Measurements from ENCODE around the gene RHOT2. TPM values are rescaled to one million over a fixed set of nuclear protein-coding genes. Genes with fewer than 3 reads are reported as not detected.
A peak's percentile ranks its signal among the peaks of the same experiment; 100 is the strongest.

RHOT2 gene
- total and polyA plus RNA-seq, 9 of the 15 experiments (the other 6 are each of a cell fraction or from before 2014, with no cell fraction given): 5.0 to 373 (median 112) TPM

DNA sequence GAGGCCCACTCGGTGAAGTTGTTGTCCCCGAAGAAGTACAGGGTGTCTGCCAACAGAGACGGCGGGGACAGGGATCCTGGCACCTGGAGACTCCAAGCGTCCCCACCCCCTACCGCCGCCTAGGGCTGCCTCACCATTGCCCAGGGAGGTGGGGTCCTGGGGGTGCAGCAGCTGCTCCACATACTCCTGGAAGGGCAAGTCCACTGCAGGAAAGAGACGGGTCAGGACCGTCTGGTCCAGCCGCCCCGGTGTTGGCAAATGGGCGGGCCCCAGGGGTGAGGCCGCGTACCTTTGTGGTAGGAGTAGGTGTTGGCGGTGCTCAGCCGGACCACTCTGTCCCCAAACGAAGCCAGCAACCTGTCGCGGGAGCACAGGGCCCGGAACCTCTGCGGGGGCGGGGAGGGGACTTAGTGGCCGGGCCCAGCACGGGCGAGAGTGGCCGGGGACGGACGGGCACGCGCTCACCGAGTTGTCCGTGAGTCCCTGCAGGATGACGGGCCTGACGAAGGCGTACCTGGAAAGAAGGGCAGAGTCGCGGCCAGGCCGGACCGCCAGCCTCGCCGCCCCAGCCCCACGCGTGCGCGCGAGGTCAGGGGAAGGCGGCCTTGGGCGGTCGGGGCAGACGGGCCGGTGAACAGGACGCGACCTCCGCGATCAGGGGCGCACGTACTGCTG is 15.6 kb downstream of the RHOT2 start (continued):
- TF ChIP-seq JUNB (CRISPR knock-in tag; conservative IDR thresholded peaks at IDR 0.05) (no peak), SMARCB1 (IDR thresholded peaks at IDR 0.05; ENCODE audit: insufficient read length, low read depth) (no peak), BCOR (IDR thresholded peaks at IDR 0.05) (no peak), PRPF4 (IDR thresholded peaks at IDR 0.05; ENCODE audit: insufficient read depth, low read depth, low read length, poor library complexity, severe bottlenecking) (no peak), ZNF561 (CRISPR knock-in tag; conservative IDR thresholded peaks at IDR 0.05) (0 out of 2 replicates have a peak, but pooled peaks have one; percentile 18), AFF4 (CRISPR knock-in tag; IDR thresholded peaks at IDR 0.05) (no peak), SREBF1 (IDR thresholded peaks at IDR 0.05; ENCODE audit: borderline replicate concordance, low read depth, low read length) (no peak), SP2 (IDR thresholded peaks at IDR 0.05; ENCODE audit: extremely low read depth, low read depth, low read length, poor library complexity, severe bottlenecking) (no peak), SIN3A (IDR thresholded peaks at IDR 0.05; ENCODE audit: borderline replicate concordance in 2 of 2, control insufficient read depth in 1 of 2, low read depth in 2 of 2, low read length in 2 of 2) (peak in 1 of 2 experiments; percentile 16; a peak in 1 of 4 replicates), ZNF12 (CRISPR knock-in tag; IDR thresholded peaks at IDR 0.05) (no peak), RHOXF2B (CRISPR knock-in tag; conservative IDR thresholded peaks at IDR 0.05) (peak; percentile 93; the same call in 1 of the 2 replicates), CBFB (CRISPR knock-in tag; IDR thresholded peaks at IDR 0.05) (0 out of 2 replicates have a peak, but pooled peaks have one; percentile 43), SMARCA5 (IDR thresholded peaks at IDR 0.05) (no peak), ZNF717 (CRISPR knock-in tag; IDR thresholded peaks at IDR 0.05) (0 out of 2 replicates have a peak, but pooled peaks have one; percentile 55), PHF21A (IDR thresholded peaks at IDR 0.05; ENCODE audit: borderline replicate concordance, low read depth) (no peak), HMG20A (CRISPR knock-in tag; conservative IDR thresholded peaks at IDR 0.05) (no peak), ZNF253 (CRISPR knock-in tag; conservative IDR thresholded peaks at IDR 0.05) (peak; percentile 75), CREB3L1 (IDR thresholded peaks at IDR 0.05; ENCODE audit: borderline replicate concordance, low read depth) (no peak)
- TF ChIP-seq, protein P1, sequence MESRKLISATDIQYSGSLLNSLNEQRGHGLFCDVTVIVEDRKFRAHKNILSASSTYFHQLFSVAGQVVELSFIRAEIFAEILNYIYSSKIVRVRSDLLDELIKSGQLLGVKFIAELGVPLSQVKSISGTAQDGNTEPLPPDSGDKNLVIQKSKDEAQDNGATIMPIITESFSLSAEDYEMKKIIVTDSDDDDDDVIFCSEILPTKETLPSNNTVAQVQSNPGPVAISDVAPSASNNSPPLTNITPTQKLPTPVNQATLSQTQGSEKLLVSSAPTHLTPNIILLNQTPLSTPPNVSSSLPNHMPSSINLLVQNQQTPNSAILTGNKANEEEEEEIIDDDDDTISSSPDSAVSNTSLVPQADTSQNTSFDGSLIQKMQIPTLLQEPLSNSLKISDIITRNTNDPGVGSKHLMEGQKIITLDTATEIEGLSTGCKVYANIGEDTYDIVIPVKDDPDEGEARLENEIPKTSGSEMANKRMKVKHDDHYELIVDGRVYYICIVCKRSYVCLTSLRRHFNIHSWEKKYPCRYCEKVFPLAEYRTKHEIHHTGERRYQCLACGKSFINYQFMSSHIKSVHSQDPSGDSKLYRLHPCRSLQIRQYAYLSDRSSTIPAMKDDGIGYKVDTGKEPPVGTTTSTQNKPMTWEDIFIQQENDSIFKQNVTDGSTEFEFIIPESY (CRISPR knock-in tag; IDR thresholded peaks at IDR 0.05): no peak

Measured in K562 (cell line).